GM21526 (cell line): ENCODE measurements around the gene SSH2.
"Not testable (repeated sequence)": the region's sequence is repeated elsewhere in the genome, so short reads cannot be mapped to it uniquely, and the experiment has no call there.

Experiments
- ATAC-seq: cut with Tn5 transposase; IDR thresholded peaks from one replicate; pipeline ENCODE4 v1.9.1; 2021; ENCODE audit warnings: moderate library complexity; ENCODE audit not compliant: unreplicated experiment, low FRiP score

The SSH2 gene

GRCh38 chr17:29753845-29754439 is 176.1 kb downstream of the SSH2 start:
- ATAC-seq, result peak; percentile 55

- ATAC-seq, result no peak
Observed at GRCh38 chr17:29749045-29749825, 180.8 kb downstream of the SSH2 start.

- ATAC-seq, result no peak
Observed at GRCh38 chr17:29748400-29748799, 181.6 kb downstream of the SSH2 start.

- no peak for ATAC-seq
Observed at GRCh38 chr17:29747660-29748059, 182.4 kb downstream of the SSH2 start.

- no peak for ATAC-seq
Observed at GRCh38 chr17:29746669-29747068, 183.4 kb downstream of the SSH2 start.

GRCh38 chr17:29744121-29744520 is 185.9 kb downstream of the SSH2 start:
- ATAC-seq, result no peak

- ATAC-seq, result no peak
Observed at GRCh38 chr17:29742210-29742513, 187.9 kb downstream of the SSH2 start.

- ATAC-seq, result no peak
Observed at GRCh38 chr17:29740017-29740416, 190.0 kb downstream of the SSH2 start.

GRCh38 chr17:29734640-29735039 is 195.4 kb downstream of the SSH2 start:
- no peak for ATAC-seq

- no peak for ATAC-seq
Observed at GRCh38 chr17:29733166-29733565, 196.9 kb downstream of the SSH2 start.

GRCh38 chr17:29732613-29733012 is 197.4 kb downstream of the SSH2 start:
- ATAC-seq, result no peak

- ATAC-seq, result no peak
Observed at GRCh38 chr17:29732209-29732608, 197.8 kb downstream of the SSH2 start.

- ATAC-seq, result no peak
Observed at GRCh38 chr17:29731589-29731929, 198.5 kb downstream of the SSH2 start.

- ATAC-seq, result no peak
Observed at GRCh38 chr17:29728490-29728889, 201.5 kb downstream of the SSH2 start.

GRCh38 chr17:29726715-29727252 is 203.2 kb downstream of the SSH2 start:
- no peak for ATAC-seq

GRCh38 chr17:29725408-29725807 is 204.6 kb downstream of the SSH2 start:
- ATAC-seq, result not testable (repeated sequence)

GRCh38 chr17:29723278-29724047 is 206.6 kb downstream of the SSH2 start:
- peak; percentile 5 for ATAC-seq

GRCh38 chr17:29722411-29723198 is 207.4 kb downstream of the SSH2 start:
- peak; percentile 60 for ATAC-seq

GRCh38 chr17:29720551-29720950 is 209.5 kb downstream of the SSH2 start:
- ATAC-seq, result no peak

GRCh38 chr17:29719469-29719868 is 210.6 kb downstream of the SSH2 start:
- no peak for ATAC-seq
